Progenitor cell of endocrine pancreas (in vitro differentiated cells): Measurements from ENCODE around the gene TDRD7. TPM values are rescaled to one million over a fixed set of nuclear protein-coding genes. Genes with fewer than 3 reads are reported as not detected.

Source experiments
- DNase-seq: peaks from one replicate; pipeline ENCODE4 v3.0.0; 2021; ENCODE audit warnings: low spot score; ENCODE audit not compliant: unreplicated experiment
- H3K27ac Mint-ChIP-seq: 2 replicates; pipeline ENCODE4 v1.8.0; 2021; ENCODE audit warnings: mild to moderate bottlenecking, moderate library complexity, mixed read lengths
- H3K27me3 Mint-ChIP-seq: 2 replicates; pipeline ENCODE4 v1.8.0; 2021; ENCODE audit warnings: mixed read lengths
- H3K36me3 Mint-ChIP-seq: 2 replicates; pipeline ENCODE4 v1.8.0; 2022; ENCODE audit warnings: mixed read lengths; ENCODE audit not compliant: insufficient read depth
- H3K4me1 Mint-ChIP-seq: 2 replicates; pipeline ENCODE4 v1.8.0; 2021; ENCODE audit warnings: low read depth, mixed read lengths
- H3K4me3 Mint-ChIP-seq: 2 replicates; pipeline ENCODE4 v1.8.0; 2021; ENCODE audit warnings: low read depth, mild to moderate bottlenecking, moderate library complexity, mixed read lengths
- H3K9me3 Mint-ChIP-seq: 2 replicates; pipeline ENCODE4 v1.8.0; 2021; ENCODE audit warnings: low read depth, mixed read lengths
- total RNA-seq: library from RNA; stranded (reverse); gene quantifications from 2 replicates; pipeline ENCODE4 v1.2.1, GENCODE V29; 2021
- TF ChIP-seq, protein P1 (sequence below): fragments of 200-600 bp; sonication (generic); IDR thresholded peaks from one replicate; pipeline ENCODE4 v1.5.0; 2021; ENCODE audit warnings: antibody characterized with exemption, mild to moderate bottlenecking; ENCODE audit not compliant: unreplicated experiment

Gene TDRD7
- total RNA-seq, 1 donor from 2014 or later: 14.2 TPM

DNA sequence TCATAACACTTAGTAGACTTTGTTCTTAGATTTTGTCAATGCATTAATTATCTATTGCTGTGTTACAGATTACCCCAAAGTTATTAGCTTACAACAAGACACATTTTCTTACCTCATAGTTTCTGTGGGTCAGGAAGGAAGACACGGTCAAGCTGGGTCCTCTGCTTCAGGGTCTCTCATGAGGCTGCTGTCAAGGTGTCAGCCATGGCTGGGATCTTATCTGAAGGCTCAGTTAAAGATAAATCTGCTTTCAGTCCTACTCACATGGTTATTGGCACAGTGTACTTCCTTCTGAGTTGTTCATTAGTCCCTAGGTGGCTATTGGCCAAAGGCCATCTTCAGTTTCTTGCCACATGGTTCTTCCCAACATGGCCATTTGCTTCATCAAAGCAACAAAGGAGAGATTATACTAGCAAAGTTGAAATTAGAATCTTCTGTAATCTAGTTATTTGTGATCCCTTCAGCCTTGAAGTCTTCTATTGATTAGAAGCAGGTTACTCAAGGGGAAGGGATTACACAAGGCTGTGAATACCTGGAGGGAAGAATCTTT lies 25.2 kb downstream of the TDRD7 start:
- TF ChIP-seq, protein P1, sequence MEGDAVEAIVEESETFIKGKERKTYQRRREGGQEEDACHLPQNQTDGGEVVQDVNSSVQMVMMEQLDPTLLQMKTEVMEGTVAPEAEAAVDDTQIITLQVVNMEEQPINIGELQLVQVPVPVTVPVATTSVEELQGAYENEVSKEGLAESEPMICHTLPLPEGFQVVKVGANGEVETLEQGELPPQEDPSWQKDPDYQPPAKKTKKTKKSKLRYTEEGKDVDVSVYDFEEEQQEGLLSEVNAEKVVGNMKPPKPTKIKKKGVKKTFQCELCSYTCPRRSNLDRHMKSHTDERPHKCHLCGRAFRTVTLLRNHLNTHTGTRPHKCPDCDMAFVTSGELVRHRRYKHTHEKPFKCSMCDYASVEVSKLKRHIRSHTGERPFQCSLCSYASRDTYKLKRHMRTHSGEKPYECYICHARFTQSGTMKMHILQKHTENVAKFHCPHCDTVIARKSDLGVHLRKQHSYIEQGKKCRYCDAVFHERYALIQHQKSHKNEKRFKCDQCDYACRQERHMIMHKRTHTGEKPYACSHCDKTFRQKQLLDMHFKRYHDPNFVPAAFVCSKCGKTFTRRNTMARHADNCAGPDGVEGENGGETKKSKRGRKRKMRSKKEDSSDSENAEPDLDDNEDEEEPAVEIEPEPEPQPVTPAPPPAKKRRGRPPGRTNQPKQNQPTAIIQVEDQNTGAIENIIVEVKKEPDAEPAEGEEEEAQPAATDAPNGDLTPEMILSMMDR: no peak
- Mint-ChIP-seq H3K36me3 (peaks cover 6% of the 10 kb centered on the region), H3K4me3 (no peak overlapping the region), H3K9me3 (no peaks in the 10 kb centered on the region), H3K27me3 (no peaks in the 10 kb centered on the region), H3K27ac (no peak overlapping the region), H3K4me1 (peaks cover 9% of the 10 kb centered on the region)
- DNase-seq: no peak

DNA sequence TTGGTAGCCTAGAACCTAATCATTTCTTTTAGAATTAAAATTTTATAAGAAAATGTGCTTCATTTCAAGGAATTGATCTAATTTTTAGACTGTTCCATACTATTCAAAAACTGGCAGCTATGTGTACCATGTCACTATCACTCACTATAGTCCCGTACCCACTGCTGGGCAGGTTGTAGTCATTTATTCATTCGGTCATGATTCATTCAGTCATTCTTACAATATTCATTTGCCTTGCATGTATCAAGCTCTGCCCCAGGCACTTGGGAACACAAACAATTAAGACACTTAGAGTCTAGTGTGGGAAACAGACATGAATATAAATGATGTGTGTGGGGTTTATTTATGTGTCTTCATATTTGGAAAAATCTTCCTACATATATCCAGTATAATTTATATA lies 26.4 kb downstream of the TDRD7 start:
- Mint-ChIP-seq H3K4me1 (peaks cover 9% of the 10 kb centered on the region), H3K4me3 (no peak overlapping the region), H3K27ac (no peak overlapping the region), H3K27me3 (no peaks in the 10 kb centered on the region), H3K9me3 (no peaks in the 10 kb centered on the region), H3K36me3 (peaks cover 7% of the 10 kb centered on the region)
- TF ChIP-seq, protein P1: no peak
- no peak for DNase-seq

- Mint-ChIP-seq H3K4me1 (peaks cover 9% of the 10 kb centered on the region), H3K36me3 (peaks cover 6% of the 10 kb centered on the region), H3K9me3 (no peaks in the 10 kb centered on the region), H3K4me3 (no peak overlapping the region), H3K27me3 (no peaks in the 10 kb centered on the region), H3K27ac (no peak overlapping the region)
- no peak for DNase-seq
- TF ChIP-seq, protein P1: no peak
Measured at GRCh38 chr9:97438666-97439065, 26.8 kb downstream of the TDRD7 start.

- Mint-ChIP-seq H3K4me3 (no peak overlapping the region), H3K36me3 (peaks cover 3% of the 10 kb centered on the region), H3K27me3 (no peaks in the 10 kb centered on the region), H3K9me3 (no peaks in the 10 kb centered on the region), H3K4me1 (peaks cover 9% of the 10 kb centered on the region), H3K27ac (no peak overlapping the region)
- TF ChIP-seq, protein P1: peak; percentile 23
- DNase-seq: no peak
Measured at GRCh38 chr9:97440160-97440559, 28.3 kb downstream of the TDRD7 start.

GRCh38 chr9:97441729-97442128 lies 29.8 kb downstream of the TDRD7 start:
- no peak overlapping the region for H3K27ac Mint-ChIP-seq
- no peak for DNase-seq
- peaks cover 3% of the 10 kb centered on the region for H3K36me3 Mint-ChIP-seq
- no peaks in the 10 kb centered on the region for H3K9me3 Mint-ChIP-seq
- H3K4me3 Mint-ChIP-seq: no peak overlapping the region
- TF ChIP-seq, protein P1: no peak
- H3K4me1 Mint-ChIP-seq: peaks cover 9% of the 10 kb centered on the region
- no peaks in the 10 kb centered on the region for H3K27me3 Mint-ChIP-seq
